ENCODE results near the gene RPS6KA5.

Gene RPS6KA5

DNA sequence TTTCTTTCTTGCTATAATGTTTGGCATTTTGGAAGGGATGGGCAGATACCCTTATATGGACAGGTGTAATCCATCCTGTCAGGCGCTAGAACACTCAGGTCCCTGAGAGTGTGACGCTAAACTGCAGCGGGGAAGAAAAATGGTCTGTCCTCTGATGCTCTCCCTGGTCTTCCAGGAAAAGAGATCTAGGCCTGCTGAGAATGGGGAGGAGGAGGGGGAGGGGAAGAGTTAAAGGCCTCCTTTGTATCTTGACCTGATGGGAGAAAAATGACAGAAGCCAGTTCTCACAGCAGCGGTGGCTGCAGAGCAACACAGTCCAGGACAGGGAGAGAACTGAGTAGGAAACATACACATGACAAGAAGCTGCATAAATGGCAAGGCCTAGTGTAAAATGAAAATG lies 61.1 kb downstream of the RPS6KA5 start:
- TF ChIP-seq ZFX (IDR thresholded peaks at IDR 0.05; ENCODE audit: borderline replicate concordance) = no peak
- TF ChIP-seq, protein P1, sequence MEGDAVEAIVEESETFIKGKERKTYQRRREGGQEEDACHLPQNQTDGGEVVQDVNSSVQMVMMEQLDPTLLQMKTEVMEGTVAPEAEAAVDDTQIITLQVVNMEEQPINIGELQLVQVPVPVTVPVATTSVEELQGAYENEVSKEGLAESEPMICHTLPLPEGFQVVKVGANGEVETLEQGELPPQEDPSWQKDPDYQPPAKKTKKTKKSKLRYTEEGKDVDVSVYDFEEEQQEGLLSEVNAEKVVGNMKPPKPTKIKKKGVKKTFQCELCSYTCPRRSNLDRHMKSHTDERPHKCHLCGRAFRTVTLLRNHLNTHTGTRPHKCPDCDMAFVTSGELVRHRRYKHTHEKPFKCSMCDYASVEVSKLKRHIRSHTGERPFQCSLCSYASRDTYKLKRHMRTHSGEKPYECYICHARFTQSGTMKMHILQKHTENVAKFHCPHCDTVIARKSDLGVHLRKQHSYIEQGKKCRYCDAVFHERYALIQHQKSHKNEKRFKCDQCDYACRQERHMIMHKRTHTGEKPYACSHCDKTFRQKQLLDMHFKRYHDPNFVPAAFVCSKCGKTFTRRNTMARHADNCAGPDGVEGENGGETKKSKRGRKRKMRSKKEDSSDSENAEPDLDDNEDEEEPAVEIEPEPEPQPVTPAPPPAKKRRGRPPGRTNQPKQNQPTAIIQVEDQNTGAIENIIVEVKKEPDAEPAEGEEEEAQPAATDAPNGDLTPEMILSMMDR (IDR thresholded peaks at IDR 0.05) = no peak
- no peak overlapping the region for H3K27ac ChIP-seq

GRCh38 chr14:90996967-90997366 lies 63.5 kb downstream of the RPS6KA5 start:
- TF ChIP-seq, protein P1 (IDR thresholded peaks at IDR 0.05) = no peak
- no peak for TF ChIP-seq ZFX (IDR thresholded peaks at IDR 0.05; ENCODE audit: borderline replicate concordance)
- no peak overlapping the region for H3K27ac ChIP-seq

GRCh38 chr14:90995785-90996184 lies 64.7 kb downstream of the RPS6KA5 start:
- TF ChIP-seq, protein P1 (IDR thresholded peaks at IDR 0.05) = no peak
- no peak for TF ChIP-seq ZFX (IDR thresholded peaks at IDR 0.05; ENCODE audit: borderline replicate concordance)
- no peak overlapping the region for H3K27ac ChIP-seq

GRCh38 chr14:90993792-90994191 lies 66.6 kb downstream of the RPS6KA5 start:
- no peak overlapping the region for H3K27ac ChIP-seq
- TF ChIP-seq ZFX (IDR thresholded peaks at IDR 0.05; ENCODE audit: borderline replicate concordance) = no peak
- TF ChIP-seq, protein P1 (IDR thresholded peaks at IDR 0.05) = no peak

- TF ChIP-seq, protein P1 (IDR thresholded peaks at IDR 0.05) = no peak
- TF ChIP-seq ZFX (IDR thresholded peaks at IDR 0.05; ENCODE audit: borderline replicate concordance) = no peak
- H3K27ac ChIP-seq = no peak overlapping the region
These were observed 68.6 kb downstream of the RPS6KA5 start for GRCh38 chr14:90991690-90992443.

DNA sequence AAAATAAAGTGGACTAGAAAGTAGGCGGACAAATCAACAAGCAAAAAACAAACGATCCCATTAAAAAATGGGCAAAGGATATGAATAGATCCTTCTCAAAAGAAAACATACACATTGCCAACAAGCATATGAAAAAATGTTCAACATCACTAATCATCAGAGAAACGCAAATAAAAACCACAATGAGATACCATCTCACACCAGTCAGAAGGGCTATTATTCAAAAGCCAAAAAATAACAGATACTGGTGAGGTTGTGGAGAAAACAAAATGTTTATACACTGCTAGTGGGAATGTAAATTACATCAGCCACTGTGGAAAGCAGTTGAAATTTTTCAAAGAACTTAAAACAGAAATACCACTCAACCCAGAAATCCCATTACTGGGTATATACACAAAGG lies 70.3 kb downstream of the RPS6KA5 start:
- no peak for TF ChIP-seq ZFX (IDR thresholded peaks at IDR 0.05; ENCODE audit: borderline replicate concordance)
- TF ChIP-seq, protein P1 (IDR thresholded peaks at IDR 0.05) = no peak
- no peak overlapping the region for H3K27ac ChIP-seq

DNA sequence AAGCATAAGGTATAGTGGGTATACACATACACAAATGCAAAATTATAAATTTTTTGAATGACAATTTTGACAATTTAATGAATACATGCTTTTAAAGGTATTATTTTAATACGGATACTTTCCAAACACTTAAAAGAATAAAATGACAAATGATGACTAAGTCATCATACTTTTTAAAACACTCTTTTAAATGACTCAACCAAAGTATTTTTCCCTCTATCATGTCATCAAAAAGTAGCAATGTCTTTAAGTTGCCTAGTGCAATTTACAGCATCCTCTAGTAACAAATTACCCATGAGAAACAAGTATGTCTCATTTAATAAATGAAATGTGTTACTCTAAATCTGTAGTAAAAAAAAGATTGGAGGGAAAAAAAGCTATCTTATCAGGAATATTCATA lies 73.3 kb downstream of the RPS6KA5 start:
- no peak overlapping the region for H3K27ac ChIP-seq
- TF ChIP-seq, protein P1 (IDR thresholded peaks at IDR 0.05) = no peak
- no peak for TF ChIP-seq ZFX (IDR thresholded peaks at IDR 0.05; ENCODE audit: borderline replicate concordance)
